HG03097 (cell line): ENCODE measurements around the gene RSBN1L.

Experiments used
- ATAC-seq: cut with Tn5 transposase; IDR thresholded peaks from one replicate; pipeline ENCODE4 v1.9.1; 2021; ENCODE audit not compliant: unreplicated experiment, low FRiP score

Gene RSBN1L

DNA sequence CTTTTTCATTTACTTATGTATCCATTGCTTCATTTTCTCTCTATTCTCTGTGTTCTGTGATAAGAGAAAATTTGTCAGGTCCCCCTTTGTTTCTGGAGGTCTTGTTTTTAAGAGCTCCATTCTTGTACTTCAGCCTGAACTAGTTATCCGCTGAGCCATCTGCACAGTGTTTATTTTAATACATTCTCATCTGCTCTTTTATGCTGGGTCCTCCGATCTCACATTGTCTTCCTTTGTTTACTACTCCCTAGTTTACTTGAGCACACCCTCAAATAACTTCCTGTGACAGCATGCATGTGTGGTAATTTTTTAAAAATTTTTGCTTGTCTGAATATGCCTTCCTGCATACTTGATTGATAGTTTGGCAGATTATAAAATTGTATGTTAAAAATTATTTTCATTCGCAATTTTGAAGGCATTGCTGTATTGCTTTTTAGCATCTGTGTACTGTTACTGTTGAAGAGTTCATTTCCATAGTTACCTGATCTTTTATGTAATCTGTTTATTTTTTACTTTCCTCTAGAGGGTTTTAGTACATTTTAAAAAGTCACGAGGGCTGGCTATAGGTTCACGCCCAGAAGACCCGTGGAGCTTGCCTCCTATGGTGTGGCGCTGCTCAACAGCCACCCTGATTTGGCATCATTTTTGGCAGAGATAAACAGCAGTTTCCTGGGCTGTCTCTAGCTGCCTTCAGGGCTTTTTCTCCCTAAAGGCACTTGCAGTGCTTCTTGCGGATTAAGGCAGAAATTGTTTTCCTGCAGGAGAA lies 31.9 kb downstream of the RSBN1L start:
- no peak for ATAC-seq

- no peak for ATAC-seq
Measured at GRCh38 chr7:77729574-77730348, 33.5 kb downstream of the RSBN1L start.

DNA sequence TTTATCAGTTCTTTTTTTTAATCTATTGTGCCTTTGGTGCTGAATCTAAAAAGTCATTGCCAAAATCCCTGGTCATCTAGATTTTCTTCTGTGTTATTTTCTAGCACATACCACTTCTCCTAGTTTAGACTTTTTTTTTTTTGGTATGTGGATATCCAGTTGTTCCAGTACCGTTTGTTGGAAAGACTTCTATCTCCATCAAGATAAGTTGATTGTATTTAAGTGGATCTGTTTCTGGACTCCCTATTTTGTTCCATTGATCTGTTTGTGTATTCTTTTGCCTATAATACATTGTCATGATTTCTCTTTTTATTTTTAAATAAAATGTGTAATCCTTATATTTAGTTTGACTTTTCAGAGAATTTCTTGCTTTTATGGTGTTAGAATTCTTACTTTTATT lies 35.5 kb downstream of the RSBN1L start:
- ATAC-seq = no peak

- no peak for ATAC-seq
Measured at GRCh38 chr7:77734659-77735421, 38.6 kb downstream of the RSBN1L start.

DNA sequence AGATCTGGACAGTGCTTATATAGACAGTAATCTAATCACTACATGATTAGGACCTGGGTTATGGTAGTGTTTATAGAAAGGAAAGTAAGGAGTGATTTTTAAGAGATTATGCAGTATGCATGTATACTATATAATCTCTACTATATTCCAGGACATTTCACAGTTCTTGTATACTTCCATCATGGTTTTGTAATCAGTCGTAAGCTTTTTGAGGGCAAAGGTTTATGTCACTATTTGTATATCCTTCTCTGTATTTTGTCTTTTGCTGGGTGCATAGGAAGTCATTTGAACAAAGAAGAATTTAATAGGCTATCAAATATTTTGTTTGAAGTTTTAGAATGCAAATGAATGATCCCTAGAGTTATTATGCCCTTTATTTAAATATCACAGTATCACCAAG lies 39.2 kb downstream of the RSBN1L start:
- ATAC-seq = no peak

DNA sequence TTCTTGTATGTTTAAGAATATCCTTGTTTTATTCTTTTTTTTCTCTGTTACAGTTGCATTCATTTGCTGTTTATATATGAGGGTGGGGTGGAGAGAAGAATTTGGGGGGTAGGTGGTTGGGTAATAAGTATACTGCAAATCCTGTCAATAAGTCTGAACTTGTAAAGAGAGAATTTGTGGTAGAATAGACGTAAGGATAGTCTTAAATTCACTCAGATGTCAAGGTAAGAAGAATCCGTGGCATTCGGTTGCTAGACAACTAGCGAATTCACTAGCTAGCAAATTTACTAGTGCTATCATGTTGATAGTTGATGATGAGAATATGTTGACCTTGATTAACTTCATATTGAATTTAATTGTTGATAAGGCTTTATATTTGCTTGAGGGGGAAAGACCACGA lies 40.7 kb downstream of the RSBN1L start:
- ATAC-seq = no peak

DNA sequence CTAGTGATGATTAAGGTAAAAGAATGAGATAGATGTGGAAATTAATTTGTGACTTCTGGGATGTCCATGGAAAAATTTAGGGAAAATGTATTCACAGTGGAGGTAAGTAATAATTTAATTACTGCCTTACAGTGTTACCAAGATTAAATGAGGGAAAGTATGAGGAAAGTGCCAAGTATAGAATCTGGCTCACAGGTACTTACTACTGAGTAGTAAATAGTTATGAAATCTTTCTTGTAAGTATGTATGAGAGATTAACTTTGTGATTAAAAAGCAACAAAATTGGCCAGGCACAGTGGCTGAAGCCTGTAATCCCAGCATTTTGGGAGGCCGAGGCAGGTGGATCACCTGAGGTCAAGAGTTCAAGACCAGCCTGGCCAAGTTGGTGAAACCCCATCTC lies 42.1 kb downstream of the RSBN1L start:
- ATAC-seq = no peak

DNA sequence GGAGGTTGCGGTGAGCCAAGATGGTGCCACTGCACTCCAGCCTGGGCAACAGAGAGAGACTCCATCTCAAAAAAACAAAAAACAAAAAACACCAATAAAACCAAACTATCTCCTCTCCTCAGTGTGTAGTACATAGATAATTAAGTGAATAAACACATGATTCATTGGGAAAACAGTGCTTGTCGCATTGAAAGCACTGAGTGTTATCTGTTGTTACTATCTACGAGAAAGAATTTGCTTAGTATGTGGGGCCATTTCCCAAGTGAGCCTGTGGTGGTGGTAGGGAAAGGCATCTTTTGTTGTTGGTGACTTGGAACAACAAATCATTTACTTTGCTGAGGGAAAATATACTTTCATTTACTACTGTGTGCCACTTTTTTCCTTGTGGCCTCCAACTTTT lies 42.6 kb downstream of the RSBN1L start:
- ATAC-seq = no peak

- ATAC-seq = no peak
Measured at GRCh38 chr7:77740257-77740656, 44.0 kb downstream of the RSBN1L start.

DNA sequence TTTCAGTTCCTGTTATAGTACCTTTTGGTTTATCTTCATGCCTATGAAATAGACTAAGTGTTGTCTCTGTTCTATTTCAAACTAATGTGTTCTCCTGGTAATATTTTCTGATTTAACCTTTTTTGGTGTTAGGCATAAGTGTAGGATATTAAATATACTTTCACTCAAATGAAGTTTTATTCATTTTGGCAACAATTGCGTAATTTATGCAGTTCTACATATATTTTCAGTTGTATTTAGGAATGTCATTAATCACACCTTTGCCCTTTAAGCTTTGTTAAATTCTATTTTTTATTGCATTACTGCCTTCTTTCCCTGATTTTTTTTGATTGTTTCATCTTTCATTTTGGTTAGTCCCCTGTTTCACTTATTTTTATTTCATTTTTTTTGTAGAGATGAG lies 47.3 kb downstream of the RSBN1L start:
- no peak for ATAC-seq

DNA sequence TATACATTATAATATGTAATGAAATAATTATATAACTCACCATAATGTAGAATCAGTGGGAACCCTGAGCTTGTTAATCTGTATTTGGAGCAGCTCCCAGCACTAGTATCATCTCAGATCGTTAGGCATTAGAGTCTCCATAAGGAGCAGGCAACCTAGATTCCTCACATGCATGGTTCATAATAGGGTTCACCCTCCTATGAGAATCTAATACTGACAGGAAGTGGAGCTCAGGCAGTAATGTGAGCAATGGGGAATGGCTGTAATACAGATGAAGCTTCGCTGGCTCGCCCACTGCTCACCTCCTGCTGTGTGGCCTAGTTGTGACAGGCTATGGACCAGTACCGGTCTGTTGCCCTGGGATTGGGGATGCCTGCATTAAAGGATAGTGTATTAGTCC lies 49.5 kb downstream of the RSBN1L start:
- ATAC-seq = no peak

GRCh38 chr7:77746164-77746823 lies 50.0 kb downstream of the RSBN1L start:
- ATAC-seq = no peak

DNA sequence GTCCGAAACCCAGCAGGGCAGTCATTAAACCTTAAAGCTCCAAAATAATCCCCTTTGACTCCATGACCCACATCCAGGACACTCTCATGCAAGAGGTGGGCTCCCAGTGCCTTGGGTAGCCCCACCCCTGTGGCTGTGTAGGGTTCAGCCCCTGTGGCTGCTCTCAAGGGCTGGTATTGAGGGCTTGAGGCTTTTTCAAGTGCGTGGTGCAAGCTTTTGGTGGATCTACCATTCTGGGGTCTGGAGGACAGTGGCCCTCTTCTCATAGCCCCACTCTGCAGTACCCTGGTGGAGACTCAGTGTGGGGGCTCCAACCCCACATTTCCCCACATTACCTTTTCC lies 50.5 kb downstream of the RSBN1L start:
- no peak for ATAC-seq

- ATAC-seq = no peak
Measured at GRCh38 chr7:77747178-77747577, 50.9 kb downstream of the RSBN1L start.

DNA sequence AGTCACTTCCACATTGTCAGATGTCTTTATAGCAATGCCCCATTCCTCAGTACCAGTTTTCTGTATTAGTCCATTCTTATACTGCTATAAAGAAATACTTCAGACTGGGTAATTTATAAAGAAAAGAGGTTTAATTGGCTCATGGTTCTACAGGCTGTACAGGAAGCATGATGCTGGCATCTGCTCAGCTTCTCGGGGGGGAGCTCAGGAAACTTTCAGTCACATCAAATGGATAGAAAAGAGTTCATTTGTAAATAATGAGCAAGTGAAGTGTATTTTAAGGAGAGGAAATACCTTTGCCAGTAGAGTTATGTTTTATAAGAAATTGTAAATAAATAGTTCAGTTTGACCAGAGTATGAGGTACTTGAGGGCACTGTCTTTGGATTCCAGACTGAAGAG lies 51.5 kb downstream of the RSBN1L start:
- no peak for ATAC-seq

DNA sequence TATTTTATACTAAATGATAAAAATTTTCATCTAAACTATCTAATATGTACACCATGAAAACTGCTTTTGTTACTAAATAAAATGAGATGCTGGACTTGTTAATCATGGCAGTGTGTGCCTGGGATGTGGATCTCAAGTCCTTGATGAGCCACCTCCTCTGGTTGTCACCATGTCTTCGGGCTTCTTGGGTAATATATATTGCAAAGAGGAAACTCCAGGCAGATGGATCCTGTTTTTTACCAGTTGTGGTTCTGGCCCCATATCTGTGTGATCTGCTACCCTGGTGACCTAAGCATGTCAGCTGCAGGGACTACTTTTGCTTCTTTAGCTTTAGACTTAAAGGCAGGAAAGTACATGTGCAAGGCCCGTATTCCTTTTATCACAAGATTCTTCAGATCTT lies 55.8 kb downstream of the RSBN1L start:
- ATAC-seq = no peak

DNA sequence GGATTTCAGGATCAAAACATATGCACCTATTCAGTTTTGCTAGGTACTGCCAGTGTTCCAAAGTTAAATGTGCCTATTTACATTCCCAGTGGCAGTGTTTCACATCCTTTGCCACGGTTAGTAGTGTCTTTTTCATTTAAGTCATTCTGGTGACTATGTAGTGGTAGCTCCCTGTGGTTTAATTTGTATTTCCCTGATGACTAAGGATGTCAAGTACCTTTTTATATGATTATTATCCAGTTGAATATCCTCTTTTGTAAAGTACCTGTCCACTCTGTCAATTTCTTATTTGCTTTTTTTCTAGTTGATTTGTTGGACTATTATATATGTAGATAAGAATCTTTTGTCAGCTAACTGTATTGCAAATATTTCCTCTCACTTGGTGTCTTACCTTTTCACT lies 56.9 kb downstream of the RSBN1L start:
- ATAC-seq = no peak

DNA sequence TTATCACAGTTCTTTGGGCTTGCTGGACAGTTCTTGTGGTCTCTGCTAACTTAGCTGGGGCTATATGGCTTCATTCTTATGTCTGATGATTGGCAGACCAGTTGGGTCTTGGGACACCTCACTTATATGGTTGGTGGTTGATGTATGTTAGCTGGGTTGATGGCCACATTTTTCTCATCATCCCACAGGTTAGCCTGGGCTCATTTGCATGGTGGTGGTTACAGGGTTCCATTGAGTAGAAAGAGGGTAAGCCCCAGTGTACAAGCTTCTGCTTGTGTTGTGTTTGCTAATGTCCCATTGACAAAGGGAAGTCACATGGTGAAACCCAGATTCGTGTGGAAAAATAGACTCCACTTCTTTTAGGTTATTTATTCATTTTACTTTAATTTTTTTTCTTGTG lies 61.3 kb downstream of the RSBN1L start:
- ATAC-seq = peak; percentile 63

DNA sequence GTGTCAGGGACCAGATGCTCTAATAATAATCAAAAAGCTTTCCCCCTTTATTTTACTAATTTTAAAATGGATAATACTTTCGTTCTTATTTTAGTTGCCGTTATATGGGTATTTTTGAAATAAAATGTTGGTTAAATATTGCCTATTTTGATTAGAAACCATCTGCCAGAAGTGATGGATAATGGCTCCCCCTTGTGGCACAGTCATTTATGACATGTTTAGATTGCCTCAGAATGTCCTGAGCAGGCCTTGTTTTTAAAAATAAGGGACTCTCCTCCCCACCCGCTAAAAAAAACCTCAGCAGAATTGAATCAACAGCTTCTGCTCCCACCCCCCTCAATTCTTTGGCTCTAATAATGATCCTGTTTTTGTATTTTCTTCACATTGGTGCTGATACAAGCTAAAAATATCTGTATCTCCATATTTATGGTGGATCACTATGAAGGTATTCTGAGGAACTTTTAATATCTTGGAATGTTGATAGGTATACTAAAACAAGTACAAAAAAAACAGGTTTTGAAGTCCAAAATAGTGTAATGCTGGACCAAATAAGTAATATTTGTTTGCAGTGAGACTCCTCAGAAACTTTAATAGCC lies 63.1 kb downstream of the RSBN1L start:
- ATAC-seq = no peak

DNA sequence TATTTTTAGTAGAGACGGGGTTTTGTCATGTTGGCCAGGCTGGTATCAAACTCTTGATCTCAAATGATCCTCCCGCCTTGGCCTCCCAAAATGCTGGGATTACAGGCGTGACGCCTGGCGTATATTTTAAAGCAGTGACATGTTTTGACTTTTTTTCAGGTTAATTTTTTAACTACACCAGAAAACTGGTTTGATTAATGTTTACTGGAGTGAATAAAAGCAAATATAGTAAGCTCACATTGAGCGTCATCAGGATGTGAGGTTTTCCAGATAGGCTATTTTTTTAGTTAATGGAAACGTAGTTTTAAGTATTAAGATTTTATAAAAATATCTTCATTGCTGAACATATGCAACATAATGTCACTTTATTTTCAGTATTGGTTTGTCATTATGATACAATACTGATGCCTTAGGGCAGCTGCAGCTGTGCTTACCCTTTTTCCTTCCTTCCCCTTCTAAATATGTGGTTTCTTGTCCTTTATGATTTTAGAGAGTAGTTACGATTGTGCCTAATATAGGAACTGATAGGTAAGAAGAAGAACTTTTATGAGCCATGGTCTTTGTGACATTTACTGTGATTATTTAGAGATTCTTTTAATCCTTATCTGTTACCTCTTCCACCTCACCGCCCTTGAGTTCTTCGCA lies 64.7 kb downstream of the RSBN1L start:
- ATAC-seq = no peak
